Measurements from ENCODE around the gene RAB11FIP5.

The RAB11FIP5 gene

DNA sequence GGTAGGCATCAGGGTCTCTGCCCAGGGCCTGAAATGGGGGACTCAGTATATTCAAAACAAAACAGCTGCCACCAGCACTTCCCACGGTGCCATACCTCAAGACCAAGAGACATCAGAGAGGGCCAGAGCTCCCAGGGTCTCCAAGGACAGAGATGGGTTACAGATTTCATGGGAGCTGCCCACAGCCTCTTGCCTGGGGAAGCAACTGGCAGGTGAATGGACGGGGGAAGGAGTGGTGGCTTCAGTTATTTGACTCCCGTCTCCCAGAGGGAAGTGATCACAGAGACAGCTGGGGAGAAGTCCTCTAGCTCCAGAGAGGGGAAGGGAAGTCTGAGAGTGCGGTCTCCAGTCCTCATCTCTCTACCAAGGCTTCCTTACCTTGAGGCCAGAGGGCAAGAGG lies 25.4 kb downstream of the RAB11FIP5 start:
- no peak for DNase-seq (ENCODE audit: low read depth)

GRCh38 chr2:73085691-73086090 lies 27.1 kb downstream of the RAB11FIP5 start:
- DNase-seq (ENCODE audit: low read depth), result no peak

- DNase-seq (ENCODE audit: low read depth), result no peak
Measured at GRCh38 chr2:73084971-73085370, 27.8 kb downstream of the RAB11FIP5 start.

GRCh38 chr2:73083886-73084800 lies 28.6 kb downstream of the RAB11FIP5 start:
- no peak for DNase-seq (ENCODE audit: low read depth)

GRCh38 chr2:73082523-73083410 lies 30.0 kb downstream of the RAB11FIP5 start:
- DNase-seq (ENCODE audit: low read depth), result no peak

DNA sequence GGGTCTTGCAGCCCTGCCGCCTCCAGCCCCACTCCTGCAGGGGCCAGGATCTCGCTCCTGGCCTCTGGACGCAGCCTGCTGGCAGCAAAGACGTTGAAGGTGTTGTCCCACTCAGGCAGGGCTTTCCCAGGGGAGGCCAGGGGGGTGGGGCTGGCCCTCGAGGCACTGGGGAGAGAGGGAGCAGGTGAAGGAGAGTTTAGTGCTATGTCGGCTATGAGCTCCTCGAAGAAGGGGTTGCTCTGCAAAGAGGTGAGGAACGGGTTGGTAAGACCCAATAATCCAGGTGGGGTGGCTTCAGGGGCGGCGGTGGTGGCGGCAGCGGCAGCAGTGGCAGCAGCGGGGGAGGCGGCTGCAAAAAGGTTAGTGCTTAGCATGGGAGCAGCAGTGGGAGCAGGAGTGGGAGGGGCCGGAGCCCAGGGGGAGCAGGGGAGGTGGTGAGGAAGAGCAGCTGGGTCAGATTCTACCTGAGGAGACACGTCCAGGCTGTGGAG lies 31.5 kb downstream of the RAB11FIP5 start:
- DNase-seq (ENCODE audit: low read depth), result no peak

GRCh38 chr2:73080321-73081131 lies 32.2 kb downstream of the RAB11FIP5 start:
- DNase-seq (ENCODE audit: low read depth), result no peak

- DNase-seq (ENCODE audit: low read depth), result no peak
Measured at GRCh38 chr2:73079636-73080035, 33.1 kb downstream of the RAB11FIP5 start.

- no peak for DNase-seq (ENCODE audit: low read depth)
Measured at GRCh38 chr2:73078457-73079411, 34.0 kb downstream of the RAB11FIP5 start.

DNA sequence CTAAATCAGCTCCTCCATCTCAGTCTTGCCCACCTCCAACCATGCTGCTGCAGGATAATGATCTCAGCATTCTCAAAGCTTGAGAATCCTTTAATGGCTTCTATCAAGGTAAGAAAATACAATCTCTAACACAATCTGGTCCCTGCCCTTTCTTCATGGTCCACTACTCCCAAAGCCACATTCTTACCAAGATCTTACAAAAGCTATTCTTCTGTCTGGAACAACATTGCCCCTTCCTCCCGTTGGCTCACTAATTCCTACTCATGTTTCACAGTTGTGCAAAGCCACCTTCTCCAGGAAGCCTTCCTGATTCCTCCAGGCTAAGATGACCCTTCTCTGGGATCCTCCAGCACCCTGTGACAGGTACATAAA lies 35.3 kb downstream of the RAB11FIP5 start:
- no peak for DNase-seq (ENCODE audit: low read depth)

DNA sequence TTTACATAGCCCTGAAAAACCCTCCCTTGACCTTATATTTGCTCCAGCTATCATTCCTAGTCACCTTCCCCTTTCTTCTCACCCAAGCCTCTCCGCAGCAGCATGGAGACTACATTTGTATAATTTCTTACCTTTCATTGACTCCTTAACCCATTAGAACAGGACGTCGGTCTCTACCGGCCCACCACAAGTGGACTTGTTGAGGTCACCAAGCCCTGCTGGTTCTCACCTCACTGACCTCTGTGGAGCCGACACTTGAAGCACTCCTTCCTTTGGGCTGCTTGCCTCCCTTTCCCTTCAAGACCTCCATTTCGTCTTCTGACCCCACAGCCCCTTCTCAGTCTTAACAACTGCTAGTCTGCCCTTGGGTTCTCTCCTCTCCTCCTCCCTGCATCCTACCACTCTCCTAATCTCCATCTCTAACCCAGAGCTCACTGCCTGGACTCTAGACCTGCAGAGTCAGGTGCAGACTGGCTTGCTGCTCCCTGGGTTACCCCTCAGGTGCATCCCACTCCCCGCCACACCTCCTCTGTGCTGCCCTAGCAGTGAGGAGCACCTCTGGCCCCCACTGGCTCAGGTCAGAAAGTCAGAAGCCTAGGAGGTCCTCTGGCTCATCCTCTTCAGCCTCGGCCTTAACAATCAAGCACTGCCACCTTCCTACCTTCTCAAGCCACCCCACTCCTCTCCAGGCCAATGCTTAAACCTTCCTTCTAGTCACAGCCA lies 35.9 kb downstream of the RAB11FIP5 start:
- no peak for DNase-seq (ENCODE audit: low read depth)

GRCh38 chr2:73075477-73076373 lies 37.0 kb downstream of the RAB11FIP5 start:
- DNase-seq (ENCODE audit: low read depth), result no peak

DNA sequence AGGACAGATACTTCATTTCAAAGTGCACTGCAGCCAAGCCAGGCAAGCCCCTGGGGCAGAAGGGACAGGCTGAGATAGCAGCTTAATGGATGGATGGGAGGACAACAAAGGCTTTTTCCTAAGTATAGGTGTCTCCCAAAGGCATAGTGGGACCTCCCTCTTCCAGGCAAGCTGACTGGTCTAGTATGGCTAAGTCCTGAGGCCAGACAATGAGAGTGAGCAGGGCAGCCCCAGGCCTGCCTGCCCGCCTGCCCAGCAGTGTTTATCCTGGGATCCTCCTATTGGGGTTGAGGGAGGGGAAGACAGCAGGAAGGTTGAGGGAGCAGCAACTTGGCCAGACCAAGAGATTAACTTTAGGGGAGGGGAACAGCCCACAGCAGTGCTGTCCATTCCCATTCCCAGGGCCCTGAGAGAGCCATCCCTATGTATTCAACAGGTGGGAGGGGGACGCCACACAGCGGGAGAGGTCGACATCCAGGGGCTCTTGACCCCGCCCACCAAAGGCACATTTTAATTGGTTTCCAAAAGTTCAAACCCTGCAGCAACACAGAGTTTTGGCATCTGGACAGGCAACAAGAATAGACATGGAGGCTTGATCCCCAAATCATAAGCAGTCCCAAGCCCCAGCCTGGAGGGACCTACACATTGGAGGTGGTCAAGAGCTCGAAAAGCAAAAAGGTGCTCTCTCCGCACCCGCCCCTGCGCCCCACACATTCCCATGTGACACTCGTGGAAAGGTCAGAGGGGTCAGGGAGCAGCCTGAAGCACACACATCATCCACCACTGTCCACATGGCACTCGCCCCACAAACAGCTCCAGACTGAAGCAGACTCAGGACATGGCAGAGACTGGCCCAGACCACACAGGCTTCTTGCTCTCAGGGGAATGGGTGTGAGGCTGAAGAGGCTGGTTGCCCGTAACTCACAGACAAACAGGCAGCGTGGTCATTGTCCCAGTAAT lies 38.4 kb downstream of the RAB11FIP5 start:
- no peak for DNase-seq (ENCODE audit: low read depth)

DNA sequence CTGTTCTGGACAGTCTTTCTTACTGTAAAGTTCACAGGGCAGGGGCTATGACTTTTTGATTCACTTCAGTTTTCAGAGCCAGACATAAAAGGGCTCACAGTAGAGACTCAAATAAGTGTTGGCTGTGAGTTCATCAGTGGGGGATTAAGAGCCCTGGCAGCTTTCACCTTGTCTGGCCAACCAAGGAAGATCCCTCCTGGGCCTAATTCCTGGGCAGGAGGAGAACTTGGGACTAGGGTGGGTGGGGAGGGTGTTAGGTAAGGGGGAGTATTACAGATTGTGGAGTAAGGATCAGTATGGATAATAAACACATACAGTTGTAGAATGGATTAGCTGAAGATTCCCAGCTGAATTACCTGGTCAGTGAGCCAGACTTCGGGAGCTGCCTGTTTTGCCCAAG lies 40.3 kb downstream of the RAB11FIP5 start:
- DNase-seq (ENCODE audit: low read depth), result no peak

DNA sequence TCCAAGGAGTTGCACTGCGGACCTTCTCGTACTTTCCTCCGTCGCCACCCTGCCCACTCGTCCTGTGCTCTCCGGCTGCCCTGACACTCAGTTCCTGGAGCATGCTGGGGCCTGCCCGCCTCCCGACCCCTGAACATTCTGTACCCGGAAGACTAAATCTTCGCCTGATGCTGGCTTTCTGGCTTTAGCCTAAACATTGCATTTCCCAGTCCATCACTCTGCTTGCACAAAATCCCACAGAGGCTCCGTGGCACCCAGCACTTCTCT lies 40.7 kb downstream of the RAB11FIP5 start:
- DNase-seq (ENCODE audit: low read depth), result no peak

GRCh38 chr2:73071360-73072128 lies 41.2 kb downstream of the RAB11FIP5 start, which contains the start of gene SFXN5:
SFXN5 (minus strand) TSS chr2:73071712; CDS start chr2:73071705, 7 bp downstream.
- DNase-seq (ENCODE audit: low read depth), result peak; percentile 93
